Stromal cell of bone marrow (primary cell): ENCODE measurements around the gene GPS2.

Source experiments
- DNase-seq: peaks from one replicate; pipeline ENCODE4 v3.0.0-alpha.2; 2012; ENCODE audit warnings: low read depth

The GPS2 gene, protein sequence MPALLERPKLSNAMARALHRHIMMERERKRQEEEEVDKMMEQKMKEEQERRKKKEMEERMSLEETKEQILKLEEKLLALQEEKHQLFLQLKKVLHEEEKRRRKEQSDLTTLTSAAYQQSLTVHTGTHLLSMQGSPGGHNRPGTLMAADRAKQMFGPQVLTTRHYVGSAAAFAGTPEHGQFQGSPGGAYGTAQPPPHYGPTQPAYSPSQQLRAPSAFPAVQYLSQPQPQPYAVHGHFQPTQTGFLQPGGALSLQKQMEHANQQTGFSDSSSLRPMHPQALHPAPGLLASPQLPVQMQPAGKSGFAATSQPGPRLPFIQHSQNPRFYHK

DNA sequence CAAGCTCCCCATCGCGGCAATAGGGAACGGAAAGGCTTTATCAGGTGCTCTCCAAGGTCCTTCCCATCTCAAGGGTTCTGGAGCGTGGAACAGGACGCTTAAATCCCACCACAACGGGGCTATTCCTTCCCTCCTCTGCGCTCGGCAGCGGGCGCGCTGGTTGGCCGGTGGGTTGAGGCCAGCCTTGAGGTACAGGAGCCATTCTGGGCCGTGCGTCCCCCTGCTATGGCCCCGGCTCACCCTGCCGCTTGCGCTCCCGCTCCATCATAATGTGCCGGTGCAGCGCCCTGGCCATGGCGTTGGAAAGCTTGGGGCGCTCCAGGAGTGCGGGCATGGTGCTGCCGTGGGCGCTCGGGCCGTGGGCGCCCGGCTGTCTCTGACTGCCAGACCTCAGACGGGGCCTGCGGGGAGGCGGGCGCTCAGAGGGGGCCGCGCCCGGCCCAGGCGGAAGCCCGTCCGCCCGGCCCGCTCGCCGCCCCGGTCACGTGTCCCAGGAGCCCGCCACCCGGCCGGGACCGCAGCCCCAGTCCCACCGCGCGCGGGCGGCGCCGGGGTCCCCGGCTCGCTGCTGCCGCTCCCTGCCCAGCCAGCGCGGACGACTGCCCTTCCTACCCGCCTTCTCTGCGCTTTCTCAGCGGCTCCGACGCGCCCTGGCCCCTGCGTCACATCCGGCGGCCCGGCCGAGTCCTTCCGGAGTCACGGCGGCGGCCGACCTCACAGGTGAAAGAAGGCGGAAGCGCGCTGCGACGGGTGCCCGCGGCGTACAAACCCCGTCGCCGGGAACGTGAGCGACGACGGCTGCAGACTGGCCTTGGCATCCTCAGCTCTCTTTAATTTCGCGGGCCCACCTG is at the start of gene GPS2:
TSS of gene GPS2 (minus strand) at position 642 of the 851 bp plus-strand sequence. CDS start at position 334, 308 bp downstream.
- DNase-seq: peak; percentile 61

DNA sequence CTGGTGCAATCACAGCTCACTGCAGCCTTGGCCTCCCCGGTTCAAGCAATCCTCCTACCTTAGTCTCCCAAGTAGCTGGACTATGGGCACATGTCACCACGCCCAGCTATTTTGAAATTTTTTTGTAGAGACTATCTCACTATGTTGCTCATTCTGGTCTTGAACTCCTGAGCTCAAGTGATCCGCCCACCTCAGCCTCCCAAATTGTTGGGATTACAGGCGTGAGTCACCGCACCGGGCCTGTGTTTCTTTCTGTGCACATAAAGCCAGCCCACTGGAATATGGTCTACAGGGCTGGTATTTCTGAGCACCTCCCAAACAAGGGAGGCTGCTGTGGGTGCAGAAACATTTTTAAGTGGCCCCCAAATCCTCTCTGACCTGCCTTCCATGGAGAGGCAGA is 48.2 kb upstream of the GPS2 start:
- DNase-seq: no peak

DNA sequence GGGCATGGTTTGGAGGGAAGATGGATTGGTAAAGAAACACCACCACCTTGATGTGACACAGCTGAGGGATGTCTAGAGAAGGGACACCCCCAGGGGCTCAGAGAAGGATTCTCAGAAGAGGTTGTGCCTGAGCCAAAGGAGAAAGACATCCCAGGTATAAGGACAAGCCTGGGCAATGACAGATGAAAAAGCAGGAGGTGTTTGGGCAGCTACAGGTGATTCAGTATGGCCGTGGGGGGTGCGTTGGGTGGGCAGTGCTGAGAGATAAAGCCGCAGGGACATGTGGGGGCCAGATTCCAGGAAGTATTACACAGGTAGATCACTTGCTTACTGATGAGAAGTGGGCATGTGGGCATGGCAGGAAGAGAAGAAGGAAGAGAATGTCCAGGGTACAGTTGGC is 46.7 kb upstream of the GPS2 start:
- no peak for DNase-seq

DNA sequence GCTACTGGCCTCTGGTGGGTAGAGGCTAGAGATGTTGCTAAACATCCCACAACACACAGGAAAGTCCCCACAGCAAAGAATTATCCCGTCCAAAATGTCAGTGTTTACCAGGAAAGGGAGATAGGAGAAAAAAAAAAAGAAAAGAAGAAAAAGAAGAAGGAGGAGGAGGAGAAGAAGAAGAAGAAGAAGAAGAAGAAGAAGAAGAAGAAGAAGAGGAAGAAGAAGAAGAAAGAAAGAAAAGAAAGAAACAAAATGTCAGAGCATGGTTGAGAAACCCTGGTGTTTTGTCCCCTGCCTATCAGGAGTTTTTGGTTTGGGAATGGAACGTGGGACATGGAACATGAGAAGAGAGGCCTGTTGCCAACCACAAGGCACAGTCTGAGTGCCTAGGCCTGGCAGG is 42.2 kb upstream of the GPS2 start:
- no peak for DNase-seq

DNA sequence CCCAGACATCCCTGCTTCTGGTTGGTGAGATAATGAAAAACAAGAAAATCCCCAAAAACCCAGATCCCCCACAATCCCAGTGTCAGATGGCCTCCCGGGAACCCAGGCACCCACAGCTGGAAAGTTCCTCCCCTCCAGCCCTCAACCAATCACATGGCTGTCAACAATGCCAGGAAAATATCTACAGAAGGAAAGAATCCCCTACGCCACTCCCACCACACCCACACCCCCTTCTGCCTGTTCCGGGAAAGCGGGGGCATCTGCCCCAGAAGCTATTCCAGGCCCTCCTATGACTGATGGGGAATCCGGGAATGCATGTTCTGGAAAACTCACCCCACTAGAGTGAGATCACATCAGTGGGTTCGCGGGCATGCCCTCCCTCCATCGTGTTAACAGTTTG is 41.6 kb upstream of the GPS2 start:
- DNase-seq: no peak

DNA sequence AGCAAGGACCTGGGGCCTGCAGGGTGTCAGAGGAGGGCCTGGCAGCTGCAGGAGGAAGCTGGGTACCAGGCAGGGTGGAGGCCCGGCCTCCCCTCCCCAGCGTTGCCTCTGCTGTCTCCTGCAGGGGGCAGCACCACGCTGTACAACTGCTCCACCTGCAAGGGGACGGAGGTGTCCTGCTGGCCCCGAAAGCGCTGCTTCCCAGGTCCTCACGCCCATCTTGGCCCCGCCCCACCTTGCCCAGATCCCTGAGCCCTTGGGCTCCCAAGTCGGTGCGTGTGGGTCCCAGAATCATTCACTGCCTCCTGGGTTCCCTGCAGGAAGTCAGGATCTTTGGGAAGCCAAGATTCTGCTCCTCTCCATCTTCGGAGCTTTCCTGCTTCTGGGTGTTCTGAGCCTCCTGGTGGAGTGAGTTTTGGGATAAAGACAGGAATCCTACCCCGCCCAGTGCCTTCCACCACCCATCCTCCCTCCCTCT is 41.0 kb upstream of the GPS2 start:
- no peak for DNase-seq

DNA sequence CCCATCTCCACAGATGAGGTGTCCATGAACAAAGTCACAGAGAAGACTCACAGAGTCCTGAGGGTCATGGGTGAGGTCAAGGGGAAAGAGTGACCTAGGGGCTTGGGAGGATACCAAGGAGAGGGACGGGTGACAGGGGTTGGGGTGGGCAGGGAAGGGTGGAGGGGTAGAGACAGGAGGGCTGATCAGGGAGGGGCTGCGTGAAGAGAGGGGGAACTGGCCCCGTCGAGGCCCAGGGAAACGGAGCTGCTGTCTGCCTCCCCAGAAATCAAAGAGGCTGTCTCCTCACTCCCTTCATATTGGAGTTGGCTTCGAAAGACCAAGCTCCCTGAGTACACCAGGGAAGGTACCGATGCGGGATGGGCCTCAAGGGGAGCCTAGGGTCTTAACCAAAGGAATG is 40.4 kb upstream of the GPS2 start:
- no peak for DNase-seq

DNA sequence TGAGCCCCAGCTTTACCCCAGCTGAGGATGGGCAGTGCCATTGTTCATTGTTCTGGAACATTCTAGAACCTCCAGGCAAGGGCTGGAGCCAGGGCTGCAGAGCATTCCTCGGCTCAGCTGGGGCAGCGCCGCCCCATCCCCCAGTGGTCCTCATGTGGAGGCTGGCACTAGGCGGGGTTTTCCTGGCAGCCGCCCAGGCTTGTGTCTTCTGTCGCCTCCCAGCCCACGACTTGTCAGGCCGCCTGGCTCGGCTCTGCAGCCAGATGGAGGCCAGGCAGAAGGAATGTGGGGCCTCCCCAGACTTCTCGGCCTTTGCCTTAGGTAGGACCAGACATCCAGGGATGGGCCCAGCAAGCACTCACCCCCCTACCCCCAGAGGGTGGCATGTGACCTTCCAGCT is 39.9 kb upstream of the GPS2 start, which contains the start of gene TMEM95:
TSS of gene TMEM95 (plus strand) at position 104 of the 400 bp plus-strand sequence. CDS start at position 153, 49 bp downstream.
- no peak for DNase-seq

DNA sequence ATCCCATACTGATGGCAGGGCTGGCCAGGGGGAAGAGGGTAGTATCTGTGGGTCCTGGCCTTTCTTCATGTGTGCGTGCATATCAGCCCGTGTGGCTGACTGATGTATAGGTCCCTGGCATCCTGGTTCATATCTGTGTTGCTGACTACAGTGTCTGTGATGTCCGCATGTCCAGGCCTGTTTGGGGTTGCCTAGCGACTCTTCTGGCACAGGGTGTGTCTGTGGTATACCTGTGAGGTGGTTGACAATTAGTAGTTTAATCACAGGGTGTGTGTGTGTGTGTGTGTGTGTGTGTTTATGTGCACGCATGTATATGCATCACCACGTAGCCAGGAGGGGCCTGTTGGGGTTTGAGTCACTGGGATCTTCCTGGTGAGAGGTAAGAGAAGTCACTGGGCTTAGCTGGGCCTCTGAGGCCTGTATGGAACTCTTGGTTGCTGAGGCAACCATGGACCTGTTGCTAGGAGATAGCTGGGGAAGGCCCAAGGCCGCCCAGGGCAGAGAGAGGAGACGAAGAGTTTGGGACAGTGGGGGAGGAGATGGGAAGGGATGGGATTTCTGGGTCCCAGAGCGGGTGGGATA is 39.2 kb upstream of the GPS2 start:
- DNase-seq: no peak

DNA sequence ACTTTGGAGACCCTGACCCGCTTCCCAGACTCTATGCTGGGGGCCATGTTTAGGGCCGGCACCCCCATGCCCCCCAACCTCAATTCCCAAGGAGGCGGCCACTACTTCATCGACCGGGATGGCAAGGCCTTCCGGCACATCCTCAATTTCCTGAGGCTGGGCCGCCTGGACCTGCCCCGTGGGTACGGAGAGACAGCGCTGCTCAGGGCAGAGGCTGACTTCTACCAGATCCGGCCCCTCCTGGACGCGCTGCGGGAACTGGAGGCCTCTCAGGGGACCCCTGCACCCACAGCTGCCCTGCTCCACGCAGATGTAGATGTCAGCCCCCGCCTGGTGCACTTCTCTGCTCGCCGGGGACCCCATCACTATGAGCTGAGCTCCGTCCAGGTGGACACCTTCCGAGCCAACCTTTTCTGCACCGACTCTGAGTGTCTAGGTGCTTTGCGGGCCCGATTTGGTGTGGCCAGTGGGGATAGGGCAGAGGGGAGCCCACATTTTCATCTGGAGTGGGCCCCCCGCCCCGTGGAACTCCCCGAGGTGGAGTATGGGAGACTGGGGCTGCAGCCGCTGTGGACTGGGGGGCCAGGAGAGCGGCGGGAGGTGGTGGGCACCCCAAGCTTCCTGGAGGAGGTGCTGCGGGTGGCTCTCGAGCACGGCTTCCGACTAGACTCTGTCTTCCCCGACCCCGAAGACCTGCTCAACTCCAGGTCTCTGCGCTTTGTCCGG is 37.9 kb upstream of the GPS2 start:
- DNase-seq: no peak

DNA sequence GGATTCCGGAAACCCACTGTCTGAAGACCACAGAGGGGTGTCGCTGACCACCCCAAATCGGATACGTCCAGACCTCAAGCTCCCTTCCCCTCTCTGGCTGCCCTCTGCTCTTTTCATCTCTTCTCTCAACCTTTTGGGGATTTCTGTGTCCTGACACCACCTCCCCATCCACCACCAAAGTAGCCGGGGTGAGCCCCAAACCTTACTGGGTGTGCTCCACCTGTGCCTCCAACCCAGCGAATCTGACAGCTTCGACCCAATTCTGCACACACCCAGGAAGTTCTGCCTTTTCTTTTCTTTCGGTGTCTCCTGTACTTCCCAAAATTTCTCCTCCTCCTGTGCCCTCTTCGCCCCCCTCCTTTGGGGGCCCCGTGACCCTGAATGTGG is 37.3 kb upstream of the GPS2 start:
- DNase-seq: no peak

DNA sequence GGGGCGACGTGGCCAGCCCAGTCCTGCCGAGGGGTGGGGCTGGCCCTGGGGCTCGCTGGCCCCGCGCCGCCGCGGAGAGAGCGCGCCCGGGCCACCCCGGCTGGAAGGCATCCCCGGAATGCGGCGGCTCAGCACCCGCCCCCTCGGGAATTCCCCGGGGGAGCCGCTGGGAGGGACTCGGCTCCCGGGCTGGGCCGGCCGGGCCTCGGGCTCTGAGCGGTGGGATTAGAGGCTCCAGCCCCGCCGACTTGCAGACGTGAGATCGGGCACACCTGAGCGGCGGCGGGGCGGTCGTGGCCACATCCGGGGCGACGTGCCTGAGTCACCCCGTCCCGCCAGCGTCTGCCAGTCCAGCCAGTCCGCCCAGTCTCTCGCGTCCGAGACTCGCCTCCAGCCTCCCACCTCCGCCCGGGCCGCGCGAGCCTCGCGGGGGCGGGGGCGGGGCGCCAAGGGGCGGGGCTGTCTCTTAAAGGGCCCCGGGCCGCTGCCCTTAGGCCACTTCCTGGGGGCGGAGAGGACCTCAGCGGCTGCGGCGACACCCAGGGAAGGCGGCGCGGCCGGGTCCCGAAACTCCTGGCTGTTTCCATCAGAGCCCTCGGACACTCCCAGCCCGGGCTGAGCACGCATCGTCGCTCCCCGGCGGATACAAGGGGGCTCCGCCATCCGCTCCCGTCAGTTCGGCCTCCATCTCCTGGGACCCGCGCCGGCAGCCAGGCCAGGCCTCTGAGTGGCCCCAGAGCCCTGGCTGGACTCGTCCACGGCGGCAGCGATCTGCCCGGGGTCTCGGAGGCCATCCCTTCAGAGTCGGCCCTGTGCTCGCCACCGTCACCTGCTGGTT is 36.7 kb upstream of the GPS2 start, which contains the start of gene KCTD11:
TSS of gene KCTD11 (plus strand) at position 498 of the 838 bp plus-strand sequence.
- DNase-seq: peak; percentile 82

DNA sequence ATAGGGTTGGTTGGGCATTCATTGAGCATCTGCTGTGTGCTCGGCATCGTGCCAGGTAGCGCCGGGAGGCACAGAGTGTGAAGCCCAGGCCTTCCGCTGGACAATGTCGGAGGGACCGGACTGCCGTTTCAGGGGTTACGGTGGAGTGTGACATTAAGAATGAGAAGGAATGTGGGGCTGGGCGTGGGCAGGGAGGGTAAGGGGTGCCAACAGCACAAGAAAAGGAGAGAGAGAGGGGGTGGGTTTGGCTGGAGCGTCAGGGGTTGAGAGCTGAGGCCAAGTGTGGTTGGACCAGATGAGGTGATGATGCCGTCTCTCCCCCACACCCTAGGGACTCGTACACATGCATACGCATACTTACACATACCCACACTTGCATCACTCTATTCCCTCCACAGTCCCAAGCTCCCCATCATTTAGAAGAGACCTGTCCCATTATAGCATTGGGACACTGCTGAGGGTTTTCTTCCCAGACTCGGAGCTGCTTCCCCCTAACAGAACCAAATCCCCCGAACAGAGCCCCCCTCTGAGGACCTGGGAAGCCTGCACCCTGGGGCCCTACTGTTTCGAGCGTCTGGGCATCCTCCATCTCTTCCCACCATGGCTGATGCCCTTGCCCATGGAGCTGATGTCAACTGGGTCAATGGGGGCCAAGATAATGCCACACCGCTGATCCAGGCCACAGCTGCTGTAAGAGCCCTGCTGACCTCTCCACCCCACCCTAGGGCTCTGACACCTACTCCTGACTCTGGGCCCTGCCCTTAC is 33.5 kb upstream of the GPS2 start:
- peak; percentile 34 for DNase-seq

DNA sequence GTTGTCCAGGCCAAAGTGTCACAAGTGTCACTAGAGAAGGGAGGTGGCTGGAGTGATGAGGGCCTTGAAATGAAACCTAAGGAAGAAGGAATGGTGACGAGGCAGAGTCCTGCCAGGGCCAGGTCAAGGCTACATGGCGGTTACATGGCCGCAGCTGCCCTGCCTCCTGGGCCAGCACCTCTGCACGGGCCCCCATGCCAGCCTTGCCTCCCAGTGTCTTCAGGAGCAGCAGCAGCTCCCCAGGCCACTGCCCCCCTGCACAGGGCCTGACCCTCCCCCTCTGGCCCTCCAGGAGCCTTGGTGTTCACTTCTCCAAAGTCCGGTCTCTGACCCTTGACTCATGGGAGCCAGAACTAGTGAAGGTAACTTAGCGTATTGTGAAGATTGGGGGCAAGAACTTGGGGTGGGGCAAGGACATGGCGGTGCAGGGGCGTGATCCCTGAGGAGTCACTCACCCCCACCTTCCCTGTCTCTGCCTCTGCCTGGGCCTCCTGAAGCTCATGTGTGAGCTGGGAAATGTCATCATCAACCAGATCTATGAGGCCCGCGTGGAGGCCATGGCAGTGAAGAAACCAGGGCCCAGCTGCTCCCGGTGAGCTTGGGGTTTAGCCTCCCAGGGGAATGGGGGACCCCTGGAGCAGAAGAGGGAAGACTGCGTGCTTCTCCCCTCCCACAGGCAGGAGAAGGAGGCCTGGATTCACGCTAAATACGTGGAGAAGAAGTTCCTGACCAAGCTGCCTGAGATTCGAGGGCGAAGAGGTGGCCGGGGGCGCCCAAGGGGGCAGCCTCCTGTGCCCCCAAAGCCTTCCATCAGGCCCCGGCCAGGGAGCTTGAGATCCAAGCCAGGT is 32.7 kb upstream of the GPS2 start:
- DNase-seq: no peak

DNA sequence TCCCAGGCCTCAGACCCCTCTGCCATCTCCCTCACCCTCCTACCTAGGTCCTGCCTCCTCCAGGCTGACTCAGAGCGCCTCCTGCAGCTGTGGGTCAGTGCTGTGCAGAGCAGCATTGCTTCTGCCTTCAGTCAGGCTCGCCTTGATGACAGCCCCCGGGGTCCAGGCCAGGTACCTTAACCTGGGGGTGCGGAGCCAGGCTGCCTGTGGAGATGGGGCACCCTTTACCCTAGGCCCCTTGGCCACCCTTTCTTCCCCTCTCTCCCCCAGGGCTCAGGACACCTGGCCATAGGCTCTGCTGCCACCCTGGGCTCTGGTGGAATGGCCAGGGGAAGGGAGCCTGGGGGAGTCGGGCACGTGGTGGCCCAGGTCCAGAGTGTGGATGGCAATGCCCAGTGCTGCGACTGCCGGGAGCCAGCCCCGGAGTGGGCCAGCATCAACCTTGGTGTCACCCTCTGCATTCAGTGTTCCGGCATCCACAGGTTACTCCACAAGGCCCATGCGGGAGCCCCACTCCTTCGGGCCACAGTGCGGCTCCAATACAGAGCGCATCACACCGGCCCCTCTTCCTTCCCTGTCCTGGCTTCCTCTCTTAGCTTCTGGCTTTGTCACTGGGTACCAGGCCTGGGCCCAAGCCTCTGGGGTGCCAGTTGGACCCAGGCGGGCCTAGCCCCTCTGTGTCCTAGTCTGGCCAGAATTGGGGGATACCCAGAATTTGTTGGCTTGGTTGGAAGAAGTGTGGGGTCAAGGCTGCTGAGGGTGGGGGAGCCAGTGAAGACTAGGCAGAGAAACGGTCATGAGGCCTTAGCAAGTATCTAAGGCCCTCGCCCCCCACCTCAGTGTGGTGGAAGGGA is 31.8 kb upstream of the GPS2 start:
- DNase-seq: no peak

DNA sequence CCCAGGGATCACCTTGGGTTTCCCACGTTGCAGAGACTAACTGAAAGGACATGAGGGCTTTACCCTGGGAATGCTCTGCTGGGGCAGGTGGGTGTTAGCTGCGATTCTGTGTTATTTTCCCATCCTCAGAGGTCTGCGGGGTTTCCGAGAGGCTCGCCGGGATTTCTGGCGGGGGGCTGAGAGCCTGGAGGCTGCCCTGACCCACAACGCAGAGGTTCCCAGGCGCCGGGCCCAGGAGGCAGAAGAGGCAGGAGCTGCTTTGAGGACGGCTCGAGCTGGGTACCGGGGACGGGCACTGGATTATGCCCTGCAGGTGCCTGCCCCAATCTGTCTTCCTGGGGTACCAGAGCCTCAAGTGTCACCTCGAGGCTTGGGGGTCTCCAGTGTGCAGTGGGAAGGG is 28.1 kb upstream of the GPS2 start:
- DNase-seq: no peak

DNA sequence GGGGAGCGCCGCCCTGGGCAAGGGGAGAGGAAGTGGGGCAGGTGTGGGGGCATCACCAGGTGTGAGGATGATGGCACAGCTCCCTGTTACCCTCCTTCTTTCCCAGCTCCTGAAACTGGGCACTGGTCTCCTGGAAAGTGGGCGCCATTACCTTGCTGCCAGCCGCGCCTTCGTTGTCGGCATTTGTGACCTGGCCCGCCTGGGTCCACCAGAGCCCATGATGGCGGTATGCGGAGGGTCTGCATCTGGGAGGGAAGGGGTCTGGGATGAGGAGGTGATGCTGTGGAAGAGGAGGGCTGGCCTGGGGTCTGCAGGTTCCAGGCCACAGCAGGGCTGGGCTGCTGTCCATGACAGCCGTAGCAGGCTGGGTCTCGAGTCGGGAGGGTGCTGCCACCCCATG is 26.7 kb upstream of the GPS2 start:
- DNase-seq: no peak

DNA sequence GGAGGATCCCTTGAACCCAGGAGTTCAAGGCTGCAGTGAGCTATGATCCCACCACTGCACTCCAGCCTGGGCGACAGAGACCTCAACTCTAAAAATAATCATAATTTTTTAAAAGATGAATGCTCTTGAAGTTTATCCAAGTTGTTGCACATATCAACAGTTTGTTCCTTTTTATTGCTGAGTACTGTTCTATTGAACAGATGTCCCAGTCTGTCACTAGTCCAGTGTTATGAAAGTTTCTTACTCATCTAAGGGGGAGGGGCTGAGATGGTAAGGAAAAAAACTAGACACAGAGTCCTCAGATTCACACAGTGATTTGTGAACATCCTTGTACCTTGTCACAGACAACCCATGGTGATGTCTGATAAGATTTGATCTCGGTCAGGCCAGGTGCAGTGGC is 25.0 kb upstream of the GPS2 start:
- DNase-seq: no peak
